Erythroblast (primary cell): Measurements from ENCODE around the gene CCDC30.
A peak's percentile ranks its signal among the peaks of the same experiment; 100 is the strongest.

Experiments used
- GATA1 ChIP-seq: IDR thresholded peaks from 2 replicates; pipeline ENCODE4 v1.6.1; 2011; ENCODE audit warnings: low read depth, mild to moderate bottlenecking, control low read depth, low read length, moderate library complexity
- POLR2A ChIP-seq: IDR thresholded peaks from 2 replicates; pipeline ENCODE4 v1.6.1; 2011; ENCODE audit warnings: mild to moderate bottlenecking, low read length

DNA sequence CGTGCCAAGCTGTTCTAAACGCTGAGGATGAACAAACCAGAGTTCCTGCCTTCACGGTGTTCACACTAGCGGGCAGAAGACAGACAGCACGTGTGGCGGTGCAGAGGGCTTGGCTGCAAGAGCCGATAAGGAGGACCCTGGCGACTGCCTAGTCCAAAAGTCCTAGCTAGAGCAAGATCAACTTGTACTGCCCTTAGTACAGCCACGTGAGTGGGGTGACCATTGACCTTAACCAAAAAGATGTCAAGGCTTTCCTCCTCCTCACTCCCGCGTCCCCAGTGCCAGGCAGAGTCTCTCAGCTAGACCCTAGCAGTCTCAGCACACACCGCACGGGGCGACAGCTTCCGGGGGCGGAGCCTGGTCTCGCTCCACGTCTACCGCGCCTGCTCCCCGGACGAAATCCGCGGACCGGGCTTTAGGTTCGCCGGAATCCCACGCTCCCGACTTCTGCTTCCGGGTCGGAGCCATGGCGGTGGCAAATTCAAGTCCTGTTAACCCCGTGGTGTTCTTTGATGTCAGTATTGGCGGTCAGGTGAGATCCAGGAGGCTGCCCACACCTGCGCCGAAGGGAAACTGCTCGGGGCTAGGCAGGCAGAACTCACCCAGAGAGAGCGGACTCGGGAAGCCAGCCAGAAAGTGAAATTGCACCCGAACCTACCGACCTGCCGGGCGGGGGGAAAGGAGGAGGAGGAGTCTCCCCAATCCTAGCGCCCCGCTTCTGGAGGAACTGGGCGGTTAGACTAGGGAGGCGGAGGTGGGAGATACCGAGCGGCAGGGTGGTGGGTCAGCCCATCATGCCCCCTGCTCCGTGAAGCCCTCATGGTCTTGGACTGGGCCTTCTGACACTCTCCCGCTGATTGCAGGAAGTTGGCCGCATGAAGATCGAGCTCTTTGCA lies 195.1 kb downstream of the CCDC30 start, which contains the start of gene PPIH:
- TF ChIP-seq POLR2A (peak; percentile 89), GATA1 (no peak)
